Vagina (tissue), 2 donors: Measurements from ENCODE around the gene AATK. TPM values are rescaled to one million over a fixed set of nuclear protein-coding genes. Genes with fewer than 3 reads are reported as not detected.

Experiments
- DNase-seq, 2 donors: peaks; one replicate each; pipeline ENCODE4 v3.0.0-alpha.2; 2017; ENCODE audit errors: extremely low spot score in 2 of 2
- H3K27ac ChIP-seq: fragments of 200-600 bp; sonication (generic); one replicate; pipeline ENCODE4 v1.5.1; 2019
- H3K27me3 ChIP-seq: fragments of 200-600 bp; sonication (generic); one replicate; pipeline ENCODE4 v1.5.1; 2019
- H3K36me3 ChIP-seq, 2 donors: fragments of 200-600 bp; sonication (generic); one replicate each; pipeline ENCODE4 v1.5.1; 2017 to 2019
- H3K4me1 ChIP-seq: fragments of 200-600 bp; sonication (generic); one replicate; pipeline ENCODE4 v1.5.1; 2019
- H3K4me3 ChIP-seq, 2 donors: fragments of 200-600 bp; sonication (generic); 1 replicate in 1 of 2; 2 replicates in 1 of 2; pipeline ENCODE4 v1.5.1; 2016 to 2019
- H3K9me3 ChIP-seq: fragments of 200-600 bp; sonication (generic); one replicate; pipeline ENCODE4 v1.5.1; 2019
- POLR2A ChIP-seq, 2 donors: fragments of 450-650 bp; IDR thresholded peaks; one replicate each; pipeline ENCODE4 v1.6.1; 2017; ENCODE audit warnings: antibody characterized with exemption in 2 of 2, mild to moderate bottlenecking in 2 of 2, moderate library complexity in 2 of 2
- POLR2AphosphoS5 ChIP-seq, 2 donors: sonication (generic); formaldehyde crosslinking; IDR thresholded peaks; one replicate each; pipeline ENCODE4 v1.9.0; 2017; ENCODE audit warnings: antibody characterized with exemption in 2 of 2, mild to moderate bottlenecking in 2 of 2, low read depth in 1 of 2; ENCODE audit not compliant: insufficient read depth in 1 of 2
- intact Hi-C: fragments of 100-400 bp; cut with DNase I; formaldehyde crosslinking; loops from one replicate; pipeline ENCODE4 v1.15.1; 2023
- total RNA-seq: library from RNA; depleted of rRNA; stranded (reverse); fragments of >200 nt; gene quantifications from one replicate; pipeline ENCODE4 v1.2.3, GENCODE V29; 2016
- TF ChIP-seq, protein P1 (sequence below), 3 experiments: fragments of 450-650 bp in 2 of 3; fragments of 200-600 bp in 1 of 3; sonication (generic) in 1 of 3; IDR thresholded peaks; one replicate each; pipeline ENCODE4 v1.5.1; 2017 to 2019; ENCODE audit warnings: antibody characterized with exemption in 3 of 3, mild to moderate bottlenecking in 2 of 3, moderate library complexity in 2 of 3

Gene AATK
- total RNA-seq, 1 donor from 2014 or later: 6.4 TPM

DNA sequence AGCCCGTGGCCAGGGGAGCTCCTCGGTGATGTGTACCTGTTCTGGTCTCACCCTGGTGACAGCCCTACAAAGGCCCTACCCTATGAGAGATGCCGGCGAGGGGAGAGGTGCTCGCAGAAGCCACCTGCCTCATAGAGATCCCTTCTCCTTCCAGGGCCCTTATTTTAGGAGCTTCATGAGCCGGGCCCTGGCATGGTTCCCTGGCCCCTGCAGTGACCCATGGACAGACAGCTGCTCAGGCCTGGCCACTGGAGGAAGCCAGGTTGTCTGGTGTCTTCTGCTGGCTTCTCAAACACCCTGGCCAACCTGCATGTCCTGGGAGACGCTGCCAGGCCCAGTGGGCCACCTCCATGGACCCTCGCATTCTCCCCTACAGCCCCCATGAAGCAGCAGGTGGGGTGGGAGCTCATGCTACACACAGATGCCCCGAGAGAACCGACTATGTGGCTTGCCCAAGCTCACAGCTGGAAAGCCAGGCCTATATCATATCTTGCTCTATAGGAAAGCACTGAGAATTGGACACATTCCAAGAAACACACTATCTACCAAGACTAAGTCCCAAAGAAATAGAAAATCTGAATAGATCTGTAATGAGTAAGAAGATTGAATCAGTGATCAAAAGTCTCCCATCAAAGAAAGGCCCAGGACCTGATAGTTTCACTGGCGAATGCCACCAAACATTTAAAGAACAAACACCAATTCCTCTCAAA is 7.2 kb upstream of the AATK start:
- Histone ChIP-seq H3K27me3 (no peaks in the 10 kb centered on the region), H3K9me3 (no peaks in the 10 kb centered on the region), H3K4me1 (no peaks in the 10 kb centered on the region), H3K36me3 (no peaks in the 10 kb centered on the region), H3K4me3 (no peak overlapping the region), H3K27ac (no peak overlapping the region)
- TF ChIP-seq, protein P1, sequence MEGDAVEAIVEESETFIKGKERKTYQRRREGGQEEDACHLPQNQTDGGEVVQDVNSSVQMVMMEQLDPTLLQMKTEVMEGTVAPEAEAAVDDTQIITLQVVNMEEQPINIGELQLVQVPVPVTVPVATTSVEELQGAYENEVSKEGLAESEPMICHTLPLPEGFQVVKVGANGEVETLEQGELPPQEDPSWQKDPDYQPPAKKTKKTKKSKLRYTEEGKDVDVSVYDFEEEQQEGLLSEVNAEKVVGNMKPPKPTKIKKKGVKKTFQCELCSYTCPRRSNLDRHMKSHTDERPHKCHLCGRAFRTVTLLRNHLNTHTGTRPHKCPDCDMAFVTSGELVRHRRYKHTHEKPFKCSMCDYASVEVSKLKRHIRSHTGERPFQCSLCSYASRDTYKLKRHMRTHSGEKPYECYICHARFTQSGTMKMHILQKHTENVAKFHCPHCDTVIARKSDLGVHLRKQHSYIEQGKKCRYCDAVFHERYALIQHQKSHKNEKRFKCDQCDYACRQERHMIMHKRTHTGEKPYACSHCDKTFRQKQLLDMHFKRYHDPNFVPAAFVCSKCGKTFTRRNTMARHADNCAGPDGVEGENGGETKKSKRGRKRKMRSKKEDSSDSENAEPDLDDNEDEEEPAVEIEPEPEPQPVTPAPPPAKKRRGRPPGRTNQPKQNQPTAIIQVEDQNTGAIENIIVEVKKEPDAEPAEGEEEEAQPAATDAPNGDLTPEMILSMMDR (IDR thresholded peaks at IDR 0.05): no peak
- TF ChIP-seq POLR2AphosphoS5 (IDR thresholded peaks at IDR 0.05; ENCODE audit: insufficient read depth in 1 of 2, low read depth in 1 of 2) (no peak), POLR2A (IDR thresholded peaks at IDR 0.05) (no peak)
- intact Hi-C loops: no loop called here
- no peak for DNase-seq

DNA sequence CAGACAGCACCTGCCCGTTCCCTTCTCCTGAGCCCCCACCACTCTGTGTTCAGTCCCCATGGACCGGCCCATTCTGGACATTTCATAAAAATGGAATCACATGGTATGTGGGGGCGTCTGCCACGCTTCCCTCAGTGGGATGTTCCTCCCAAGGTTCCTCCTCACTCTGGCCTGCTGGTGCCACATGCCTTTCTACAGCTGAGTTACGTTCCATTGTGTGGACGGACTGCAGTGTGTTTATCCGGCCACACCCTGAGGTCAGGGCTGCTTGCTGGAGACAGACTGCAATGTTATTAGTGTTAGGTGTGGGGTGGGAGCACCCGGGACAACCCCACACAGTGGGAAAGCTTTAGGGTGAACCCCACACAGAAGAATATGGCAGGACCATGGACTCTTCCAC is 5.9 kb upstream of the AATK start:
- no peaks in the 10 kb centered on the region for H3K27me3 ChIP-seq
- no peak overlapping the region for H3K4me3 ChIP-seq
- H3K9me3 ChIP-seq: no peaks in the 10 kb centered on the region
- intact Hi-C loops: no loop called here
- no peaks in the 10 kb centered on the region for H3K36me3 ChIP-seq
- no peak for DNase-seq
- H3K27ac ChIP-seq: no peak overlapping the region
- TF ChIP-seq, protein P1 (IDR thresholded peaks at IDR 0.05): no peak
- H3K4me1 ChIP-seq: no peaks in the 10 kb centered on the region

DNA sequence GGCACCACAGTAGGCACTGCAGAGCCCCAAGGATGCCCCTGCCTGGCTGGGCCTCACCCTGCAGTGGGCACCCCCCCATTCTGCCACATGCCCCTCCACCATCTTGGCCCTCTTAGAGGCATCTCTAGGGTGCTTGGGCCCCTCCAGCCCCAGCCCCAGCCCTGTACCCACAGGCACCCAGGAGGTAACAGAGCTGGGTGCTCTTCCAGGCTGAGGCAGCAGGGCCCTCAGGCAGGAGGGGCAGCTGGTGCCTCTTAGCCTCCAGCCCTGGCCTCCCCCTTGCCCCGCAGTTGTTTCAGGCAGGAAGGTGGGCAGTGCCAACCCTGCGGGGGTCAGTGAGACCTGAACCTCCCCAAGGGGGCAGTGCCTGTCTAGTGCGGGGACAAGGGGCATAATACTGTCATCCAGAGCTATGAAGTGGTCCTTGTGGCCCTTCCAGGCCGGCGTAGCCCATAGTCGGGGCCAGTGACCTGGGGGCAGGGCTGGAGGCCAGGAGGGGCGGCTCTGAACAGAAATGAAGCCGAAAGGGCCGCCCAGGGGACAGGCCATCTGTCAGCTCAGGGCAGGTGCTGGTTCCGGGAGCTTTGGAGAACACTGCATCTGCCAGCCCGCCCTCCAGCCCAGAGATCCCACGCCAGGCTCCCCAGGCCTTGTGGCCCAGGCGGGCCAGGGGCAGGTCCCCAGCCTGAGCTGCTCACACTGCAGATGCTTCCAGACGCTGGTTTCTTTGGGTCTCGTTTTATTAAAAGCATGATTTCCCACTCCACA is 4.9 kb upstream of the AATK start:
- H3K36me3 ChIP-seq: no peaks in the 10 kb centered on the region
- H3K27ac ChIP-seq: no peak overlapping the region
- H3K9me3 ChIP-seq: no peaks in the 10 kb centered on the region
- no peaks in the 10 kb centered on the region for H3K27me3 ChIP-seq
- TF ChIP-seq, protein P1 (IDR thresholded peaks at IDR 0.05): no peak
- TF ChIP-seq POLR2A (IDR thresholded peaks at IDR 0.05): no peak
- no peak for TF ChIP-seq POLR2AphosphoS5 (IDR thresholded peaks at IDR 0.05; ENCODE audit: insufficient read depth in 1 of 2, low read depth in 1 of 2)
- H3K4me3 ChIP-seq: no peak overlapping the region
- no peaks in the 10 kb centered on the region for H3K4me1 ChIP-seq
- intact Hi-C loops: no loop called here
- no peak for DNase-seq

DNA sequence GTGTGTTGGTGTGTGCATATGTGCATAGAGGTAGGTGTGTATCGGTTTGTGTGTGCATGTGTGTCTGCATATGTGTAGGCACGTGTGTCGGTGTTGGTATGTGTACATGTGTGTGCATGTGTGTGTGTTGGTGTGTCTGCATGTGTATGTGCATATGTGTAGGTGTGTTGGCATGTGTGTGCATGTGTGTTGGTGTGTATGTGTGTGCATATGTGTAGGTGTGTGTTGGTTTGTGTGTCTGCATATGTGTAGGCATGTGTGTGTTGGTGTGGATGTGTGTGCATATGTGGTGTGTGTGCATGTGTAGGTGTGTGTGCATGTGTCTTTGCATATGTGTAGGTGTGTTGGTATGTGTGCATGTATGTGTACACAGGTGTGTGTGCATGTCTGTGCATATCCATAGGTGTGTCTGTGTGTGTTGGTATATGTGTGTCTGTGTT is 3.9 kb upstream of the AATK start:
- Histone ChIP-seq H3K4me3 (no peak overlapping the region), H3K27me3 (no peaks in the 10 kb centered on the region), H3K9me3 (no peaks in the 10 kb centered on the region), H3K36me3 (no peaks in the 10 kb centered on the region), H3K4me1 (peaks cover 7% of the 10 kb centered on the region), H3K27ac (no peak overlapping the region)
- TF ChIP-seq, protein P1 (IDR thresholded peaks at IDR 0.05): no peak
- no peak for DNase-seq
- intact Hi-C loops: no loop called here

DNA sequence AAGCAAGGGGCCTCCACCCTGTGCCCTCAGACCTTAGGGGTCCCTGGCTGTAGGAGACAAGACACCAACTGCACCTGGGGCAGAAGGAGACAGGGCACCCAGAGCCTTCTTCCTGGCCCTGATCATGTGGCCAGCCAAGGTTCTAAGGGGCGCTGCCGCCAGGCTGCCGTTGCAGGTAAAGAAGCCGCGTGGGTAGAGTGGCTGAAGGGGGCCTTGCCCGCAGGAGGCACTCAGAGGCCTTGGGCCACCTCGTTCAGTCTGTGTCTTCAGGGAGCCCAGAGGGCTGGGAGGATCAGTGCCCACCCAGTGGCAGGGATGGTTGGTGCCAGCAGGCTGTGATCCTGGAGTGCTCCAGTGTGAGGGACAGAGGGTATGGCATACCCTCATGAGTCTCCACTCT is 1.6 kb upstream of the AATK start:
- Histone ChIP-seq H3K27ac (no peak overlapping the region), H3K9me3 (no peaks in the 10 kb centered on the region), H3K36me3 (no peaks in the 10 kb centered on the region), H3K4me3 (no peak overlapping the region), H3K4me1 (peaks cover 7% of the 10 kb centered on the region), H3K27me3 (no peaks in the 10 kb centered on the region)
- intact Hi-C loops: no loop called here
- DNase-seq: no peak
- TF ChIP-seq, protein P1 (IDR thresholded peaks at IDR 0.05): no peak
- no peak for TF ChIP-seq POLR2AphosphoS5 (IDR thresholded peaks at IDR 0.05; ENCODE audit: insufficient read depth in 1 of 2, low read depth in 1 of 2)
- no peak for TF ChIP-seq POLR2A (IDR thresholded peaks at IDR 0.05)
